ENCODE results near the gene MAT2B. TPM values are rescaled to one million over a fixed set of nuclear protein-coding genes. Genes with fewer than 3 reads are reported as not detected.
A peak's percentile ranks its signal among the peaks of the same experiment; 100 is the strongest.

The MAT2B gene
- total RNA-seq: 67.0 and 80.6 TPM in 2 replicates

DNA sequence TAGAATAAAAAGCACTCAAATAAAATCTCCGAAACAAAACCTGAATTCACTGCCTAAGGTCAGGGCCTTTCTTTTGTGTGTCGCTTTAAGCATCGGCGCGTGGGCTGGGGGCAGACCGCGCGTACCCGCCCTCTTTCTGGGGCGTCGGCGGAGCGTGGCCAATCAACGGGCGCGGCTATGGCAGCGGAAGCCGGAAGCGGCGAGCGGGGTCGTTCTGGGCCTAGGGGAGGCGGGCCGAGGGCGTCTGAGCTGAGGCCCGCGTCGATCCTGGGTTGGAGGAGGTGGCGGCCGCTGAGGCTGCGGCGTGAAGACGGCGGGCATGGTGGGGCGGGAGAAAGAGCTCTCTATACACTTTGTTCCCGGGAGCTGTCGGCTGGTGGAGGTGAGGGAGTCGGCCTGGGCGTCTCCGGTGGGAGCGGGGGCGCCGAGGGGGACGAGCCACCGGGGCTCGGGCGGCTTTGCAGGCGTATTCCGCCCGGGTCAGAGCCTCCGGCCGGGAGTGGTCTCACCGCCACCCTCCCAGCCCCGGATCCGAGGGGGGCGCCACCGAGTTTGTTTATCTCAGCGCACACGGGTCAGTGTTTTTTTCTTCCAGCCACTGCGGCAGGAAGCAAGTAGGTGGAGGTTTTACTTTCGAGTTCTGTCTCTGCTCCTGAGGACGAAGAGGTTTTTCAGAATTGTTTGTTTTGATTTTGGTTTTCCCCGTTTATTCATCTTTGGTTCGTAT is at the start of gene MAT2B:
Gene MAT2B, plus strand, starts transcription at position 252 of the 727 bp plus-strand sequence. Its CDS starts 68 bp downstream, at position 320.
- DNase-seq (ENCODE audit: low read depth): peak; percentile 86

DNA sequence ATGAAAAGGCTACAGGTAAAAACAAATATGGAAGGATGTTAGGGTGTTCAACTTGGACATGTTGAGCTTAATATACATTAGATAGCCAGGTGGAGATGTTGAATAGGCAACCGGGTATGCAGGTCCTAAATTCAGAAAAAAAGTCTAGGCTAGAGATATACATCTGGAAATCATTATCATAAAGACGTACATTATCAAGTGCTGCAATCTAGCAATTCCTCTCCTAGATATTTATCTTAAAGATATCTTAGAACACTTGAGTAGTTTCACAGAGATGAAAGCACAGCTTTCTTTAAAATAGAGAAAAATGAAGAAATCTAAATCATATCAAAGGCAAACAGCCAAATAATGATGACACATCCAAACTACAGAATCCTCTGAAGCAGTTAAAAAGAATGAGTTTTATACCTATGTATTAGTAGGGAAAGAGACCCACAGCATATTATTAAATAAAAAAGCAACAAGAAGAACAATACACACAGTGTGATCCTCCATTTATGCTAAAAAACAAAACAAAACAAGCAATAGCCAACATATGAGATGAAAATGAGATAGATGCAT is 49.3 kb upstream of the MAT2B start:
- no peak for DNase-seq (ENCODE audit: low read depth)

DNA sequence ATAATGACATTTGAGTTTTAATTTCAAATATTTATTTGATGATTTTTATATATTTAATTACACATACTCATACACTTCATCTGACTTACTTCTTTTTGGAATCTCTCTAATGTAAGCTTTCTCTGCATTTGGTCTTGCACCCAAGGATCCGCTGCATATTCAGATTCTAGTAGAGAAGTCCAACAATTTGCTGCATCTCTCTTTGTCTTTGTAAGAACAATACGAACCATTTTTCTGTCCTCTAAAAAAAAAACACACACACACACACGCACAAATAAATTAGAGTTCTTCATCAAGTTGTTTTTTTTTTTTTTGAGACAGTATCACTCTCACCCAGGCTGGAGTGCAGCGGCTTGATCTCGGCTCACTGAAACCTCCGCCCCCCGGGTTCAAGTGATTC is 48.6 kb upstream of the MAT2B start:
- no peak for DNase-seq (ENCODE audit: low read depth)

DNA sequence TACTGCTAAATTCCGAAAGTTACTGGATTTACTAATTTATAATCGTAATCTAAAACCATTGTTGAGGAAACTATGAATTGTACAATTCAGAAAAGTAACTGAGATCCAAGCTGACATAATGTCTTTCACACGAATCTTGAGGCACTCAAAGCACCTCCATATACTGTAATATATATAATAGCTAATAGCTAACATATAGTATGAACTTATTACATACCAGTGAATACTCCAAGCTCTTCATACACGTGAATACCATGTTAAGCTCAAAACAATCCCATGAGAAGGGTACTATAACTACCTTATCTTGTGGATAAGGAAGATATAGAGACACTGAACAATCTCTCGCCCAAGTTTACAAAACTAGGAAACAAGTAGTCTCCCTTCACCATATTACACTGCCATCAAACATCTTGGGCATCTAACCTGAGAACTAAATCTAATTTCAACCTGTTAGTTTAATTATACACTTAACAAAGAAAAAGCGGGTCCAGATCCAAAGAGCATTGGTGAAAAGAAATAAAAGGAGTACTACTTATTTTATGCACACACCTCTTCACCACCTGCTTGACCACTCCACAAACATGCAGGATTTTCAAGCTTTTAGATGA is 46.5 kb upstream of the MAT2B start:
- DNase-seq (ENCODE audit: low read depth): no peak

DNA sequence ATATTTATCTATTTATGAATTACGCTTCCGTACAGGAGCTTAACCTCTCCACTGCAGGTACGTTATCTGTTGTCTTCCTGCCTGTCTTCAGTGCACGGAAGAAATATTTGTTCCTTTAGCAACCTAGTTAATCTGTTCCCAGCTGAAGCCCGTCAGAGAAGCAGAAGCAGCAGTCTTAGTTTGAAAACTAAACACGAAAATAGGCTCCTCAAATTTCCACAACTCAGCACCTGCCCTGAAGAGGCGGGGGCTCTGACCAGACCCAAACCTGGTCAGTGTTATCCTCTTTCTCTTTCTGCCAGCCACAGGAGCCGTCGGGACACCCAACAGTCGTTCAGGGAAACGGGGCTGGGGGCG is 46.0 kb upstream of the MAT2B start:
- peak; percentile 51 for DNase-seq (ENCODE audit: low read depth)

DNA sequence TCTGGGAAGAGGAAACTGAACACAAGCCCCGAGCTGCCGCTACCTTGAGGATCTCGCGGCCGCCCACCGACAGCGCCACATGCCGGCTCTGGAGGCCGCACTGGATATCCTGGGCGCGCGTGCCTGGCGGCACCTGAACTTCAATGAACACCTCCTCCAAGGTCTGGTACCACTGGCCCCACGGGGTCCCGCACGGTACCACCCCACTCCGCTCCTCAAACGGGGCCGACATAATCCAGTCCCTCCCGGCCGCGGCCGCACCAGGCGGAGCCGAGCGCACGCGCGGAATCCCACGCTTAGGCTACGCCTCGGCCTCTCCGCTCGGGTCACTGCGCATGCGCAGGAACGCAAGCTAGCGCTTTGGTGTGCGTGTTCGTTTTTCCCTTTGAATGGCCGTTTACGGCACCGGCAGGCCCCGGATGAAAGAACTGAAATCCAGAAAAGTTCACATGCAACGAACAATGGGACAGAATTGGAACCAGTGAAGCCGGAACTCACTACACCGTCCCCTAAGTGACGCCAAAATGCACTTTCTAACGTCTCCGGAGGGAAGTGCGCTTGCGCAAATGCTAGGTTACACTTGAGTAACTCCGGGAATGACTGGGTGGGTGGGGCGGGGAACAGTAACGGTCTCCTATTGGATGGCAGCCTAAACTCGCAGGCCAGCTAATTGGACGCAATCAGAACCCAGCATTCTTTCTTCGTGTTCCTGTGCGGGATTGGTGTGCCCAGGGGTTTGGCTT is 45.4 kb upstream of the MAT2B start, which contains the start of gene NUDCD2:
Gene NUDCD2, minus strand, starts transcription at position 284 of the 743 bp plus-strand sequence. Its CDS starts 52 bp downstream, at position 232.
- DNase-seq (ENCODE audit: low read depth): peak; percentile 98

DNA sequence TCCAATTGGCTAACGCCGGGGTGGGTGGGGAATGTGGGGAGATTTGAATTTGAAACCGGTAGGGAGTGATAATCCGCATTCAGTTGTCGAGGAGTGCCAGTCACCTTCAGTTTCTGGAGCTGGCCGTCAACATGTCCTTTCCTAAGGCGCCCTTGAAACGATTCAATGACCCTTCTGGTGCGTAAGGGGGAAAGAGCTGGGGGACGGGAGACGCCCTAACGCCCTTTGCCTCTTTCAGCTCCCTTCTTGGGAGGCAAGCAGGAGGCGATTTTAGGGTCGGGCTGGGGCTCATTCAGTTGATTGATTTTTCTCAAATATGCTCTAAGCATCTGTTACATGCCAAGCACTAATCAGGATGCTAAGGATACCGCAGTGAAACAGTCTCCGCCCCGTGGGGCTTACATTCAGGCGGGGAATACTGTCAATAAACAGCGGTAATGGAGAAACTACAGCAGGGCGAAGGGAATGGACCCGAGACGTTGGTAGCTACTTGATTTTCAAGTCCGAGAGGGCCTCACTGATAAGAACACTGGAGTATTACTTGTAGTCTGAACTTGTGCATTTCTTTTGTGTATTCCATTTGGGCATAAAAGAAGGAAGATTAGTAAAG is 44.8 kb upstream of the MAT2B start, which contains the start of gene HMMR:
Gene HMMR, plus strand, starts transcription at position 71 of the 610 bp plus-strand sequence. Its CDS starts 61 bp downstream, at position 132.
- DNase-seq (ENCODE audit: low read depth): peak; percentile 44

DNA sequence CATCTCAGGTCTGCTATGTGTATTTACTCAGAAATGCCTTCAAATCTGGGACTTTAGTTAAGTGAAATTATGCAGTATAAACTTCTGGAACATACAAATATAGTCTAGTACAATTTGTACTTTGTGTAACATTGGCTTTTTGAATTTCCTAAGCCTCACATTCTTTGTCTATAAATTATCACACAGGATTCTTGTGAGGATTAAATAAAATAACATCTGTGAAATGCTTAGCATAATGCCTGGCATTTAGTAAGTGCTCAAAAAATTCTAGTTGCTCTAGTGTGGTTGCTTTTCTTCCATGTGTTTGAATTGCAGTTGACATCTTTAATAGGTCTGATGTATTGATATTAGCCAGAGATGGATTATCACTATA is 42.4 kb upstream of the MAT2B start:
- DNase-seq (ENCODE audit: low read depth): no peak

DNA sequence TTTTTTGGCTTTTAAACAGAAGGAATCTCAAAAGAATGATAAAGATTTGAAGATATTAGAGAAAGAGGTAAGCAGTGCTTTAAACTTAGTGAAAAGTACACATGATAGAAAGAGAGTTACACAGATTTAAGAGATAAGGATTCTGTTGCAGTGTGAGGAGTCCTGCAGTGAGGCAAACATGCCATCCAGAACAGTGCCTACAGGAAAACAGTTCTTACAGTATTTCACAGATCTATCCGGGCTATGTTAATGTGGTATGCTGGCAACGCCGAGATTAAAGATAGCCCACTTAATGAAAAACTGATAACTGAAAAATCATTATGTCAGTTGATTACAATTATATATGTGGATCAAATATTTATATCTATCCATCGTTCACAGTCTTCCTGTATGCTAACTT is 37.7 kb upstream of the MAT2B start:
- DNase-seq (ENCODE audit: low read depth): no peak

DNA sequence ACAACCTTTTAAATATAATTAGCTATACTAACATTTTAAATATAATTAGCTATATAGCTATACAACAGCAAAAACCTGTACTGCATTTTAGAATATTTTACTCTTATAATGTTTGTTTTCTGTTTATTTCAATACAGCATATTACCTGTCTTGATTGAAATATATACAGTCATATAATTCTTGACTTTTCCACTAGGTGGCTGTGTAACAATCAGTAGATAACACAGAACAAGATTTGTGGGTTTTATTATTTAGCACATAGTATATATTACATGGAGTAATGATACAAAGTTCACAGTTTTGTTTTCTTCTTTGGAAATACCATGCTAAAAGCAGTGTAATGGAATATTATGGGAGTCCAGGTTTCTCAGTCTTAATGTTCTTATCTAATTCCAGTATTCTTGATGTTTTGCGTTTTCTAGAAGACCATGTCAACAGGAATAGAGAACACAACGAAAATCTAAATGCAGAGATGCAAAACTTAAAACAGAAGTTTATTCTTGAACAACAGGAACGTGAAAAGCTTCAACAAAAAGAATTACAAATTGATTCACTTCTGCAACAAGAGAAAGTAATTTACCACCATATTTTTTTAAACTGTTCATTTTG is 31.7 kb upstream of the MAT2B start:
- DNase-seq (ENCODE audit: low read depth): peak; percentile 42

DNA sequence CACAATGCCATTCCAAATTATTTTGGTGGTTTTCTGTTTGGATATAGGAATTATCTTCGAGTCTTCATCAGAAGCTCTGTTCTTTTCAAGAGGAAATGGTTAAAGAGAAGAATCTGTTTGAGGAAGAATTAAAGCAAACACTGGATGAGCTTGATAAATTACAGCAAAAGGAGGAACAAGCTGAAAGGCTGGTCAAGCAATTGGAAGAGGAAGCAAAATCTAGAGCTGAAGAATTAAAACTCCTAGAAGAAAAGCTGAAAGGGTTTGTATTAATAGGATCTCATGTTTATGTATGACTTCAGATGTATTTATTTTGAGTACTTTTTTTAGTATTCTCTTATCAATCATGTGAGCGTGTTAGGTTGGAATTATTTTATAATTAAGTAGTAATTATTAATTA is 30.0 kb upstream of the MAT2B start:
- no peak for DNase-seq (ENCODE audit: low read depth)

DNA sequence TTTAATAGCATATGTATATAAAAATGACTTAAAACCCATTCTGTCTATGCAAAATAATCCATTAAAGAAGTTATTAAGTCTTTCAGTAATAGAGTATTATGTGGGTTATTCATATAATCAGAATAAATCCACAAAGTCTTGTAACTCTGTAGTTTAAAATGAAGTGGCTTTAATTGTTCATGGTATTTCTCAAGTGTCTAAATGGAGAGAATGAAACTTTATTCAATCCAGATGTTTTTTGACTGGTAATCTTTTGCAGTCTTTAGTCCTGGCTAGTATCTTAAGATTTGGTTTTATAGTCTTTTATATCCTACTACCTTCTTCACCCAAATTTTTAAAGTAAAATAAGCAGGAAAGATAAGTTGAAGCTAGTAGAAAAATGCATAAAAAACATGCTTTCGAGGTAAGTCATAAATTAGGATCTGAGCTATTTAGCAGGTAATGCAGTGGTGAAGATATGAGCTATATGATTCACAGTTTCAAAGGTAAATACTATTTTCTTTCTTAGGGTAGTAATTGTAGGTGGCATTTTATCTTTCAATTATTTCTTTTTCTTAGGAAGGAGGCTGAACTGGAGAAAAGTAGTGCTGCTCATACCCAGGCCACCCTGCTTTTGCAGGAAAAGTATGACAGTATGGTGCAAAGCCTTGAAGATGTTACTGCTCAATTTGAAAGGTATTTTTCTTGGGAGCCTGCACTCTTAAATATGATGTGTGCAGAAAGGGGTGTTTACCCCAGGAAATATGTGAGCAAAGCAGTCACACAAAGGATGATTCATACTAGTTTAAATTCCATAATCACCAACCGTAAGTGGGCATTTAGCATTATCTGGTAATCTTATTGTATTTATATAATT is 27.1 kb upstream of the MAT2B start:
- DNase-seq (ENCODE audit: low read depth): peak; percentile 43

DNA sequence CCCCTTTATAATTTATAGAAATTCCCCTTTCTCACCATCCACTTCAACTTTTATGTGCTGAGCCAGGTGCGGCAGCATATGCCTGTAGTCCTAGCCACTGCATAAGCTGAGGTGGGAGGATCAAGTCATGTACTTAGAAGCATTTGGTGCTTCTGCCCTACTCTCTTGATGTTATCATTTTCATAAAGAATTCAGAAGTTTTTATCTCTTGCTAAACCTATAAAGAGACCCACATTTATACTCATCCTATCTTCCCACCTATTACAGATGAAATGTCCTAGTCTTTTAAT is 26.5 kb upstream of the MAT2B start:
- DNase-seq (ENCODE audit: low read depth): no peak

DNA sequence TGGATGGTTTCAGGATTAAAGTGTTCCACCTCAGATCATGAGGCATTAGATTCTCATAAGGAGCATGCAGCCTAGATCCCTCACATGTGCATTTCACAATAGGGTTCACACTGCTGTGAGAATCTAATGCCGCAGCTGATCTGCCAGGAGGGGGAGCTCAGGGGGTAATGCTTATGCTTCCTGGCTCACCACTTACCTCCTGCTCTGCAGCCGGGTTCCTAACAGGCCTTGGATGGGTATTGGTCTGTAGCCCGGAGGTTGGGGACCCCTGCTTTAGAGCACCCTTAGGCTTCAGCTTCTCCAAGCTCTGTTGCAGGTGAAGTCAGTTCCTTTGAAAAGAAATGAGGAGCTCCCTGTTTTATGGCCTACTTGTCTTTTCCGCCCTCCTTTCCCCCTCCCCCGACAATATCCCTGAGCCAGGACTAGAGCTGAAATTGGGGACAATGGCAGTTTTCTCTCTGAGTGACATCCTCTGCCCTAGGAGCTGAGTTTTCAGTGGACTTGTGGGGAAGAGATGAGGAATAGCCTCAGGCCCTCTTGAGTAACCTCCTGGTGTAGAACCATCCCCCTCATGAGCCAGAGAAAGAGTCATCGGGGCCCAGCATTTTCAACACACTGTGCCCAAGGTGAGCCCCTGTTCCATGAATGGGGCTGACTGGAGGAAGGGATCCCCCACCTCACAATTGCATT is 16.2 kb upstream of the MAT2B start:
- DNase-seq (ENCODE audit: low read depth): peak; percentile 44

DNA sequence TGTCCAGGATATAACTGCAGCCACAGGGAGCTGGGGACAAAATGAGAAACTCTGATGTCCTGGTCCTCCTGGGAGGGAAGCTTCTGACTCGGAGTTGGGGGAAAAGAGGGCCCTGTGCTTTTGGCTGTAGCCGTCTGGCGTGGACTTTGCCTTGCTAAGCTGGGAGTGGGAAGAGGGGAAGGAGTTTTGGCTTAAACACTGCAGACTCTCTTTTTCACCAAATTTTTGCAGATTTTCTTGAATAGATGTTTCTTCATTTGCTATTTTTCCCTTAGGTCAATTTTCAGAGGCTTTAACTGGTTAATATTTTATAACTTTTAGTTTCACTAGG is 15.7 kb upstream of the MAT2B start:
- no peak for DNase-seq (ENCODE audit: low read depth)

DNA sequence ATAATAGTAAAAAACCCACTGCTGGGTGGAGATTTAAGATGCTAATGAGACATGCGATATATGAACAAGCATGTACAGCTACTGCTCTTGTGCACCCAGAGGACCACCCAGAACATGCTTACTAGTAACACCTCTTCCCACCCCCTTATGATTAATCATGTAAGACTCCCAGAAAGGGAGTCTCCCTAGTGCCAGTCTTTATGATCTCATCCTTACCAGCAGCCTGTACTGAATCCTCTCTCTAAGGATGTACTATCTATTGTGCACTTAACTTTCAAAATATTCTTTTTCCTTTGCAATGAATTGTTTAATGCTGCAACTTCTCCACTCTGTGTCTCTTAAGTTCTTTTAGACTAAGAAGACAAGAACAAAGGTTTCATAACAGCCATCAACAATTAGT is 9.1 kb upstream of the MAT2B start:
- DNase-seq (ENCODE audit: low read depth): no peak

DNA sequence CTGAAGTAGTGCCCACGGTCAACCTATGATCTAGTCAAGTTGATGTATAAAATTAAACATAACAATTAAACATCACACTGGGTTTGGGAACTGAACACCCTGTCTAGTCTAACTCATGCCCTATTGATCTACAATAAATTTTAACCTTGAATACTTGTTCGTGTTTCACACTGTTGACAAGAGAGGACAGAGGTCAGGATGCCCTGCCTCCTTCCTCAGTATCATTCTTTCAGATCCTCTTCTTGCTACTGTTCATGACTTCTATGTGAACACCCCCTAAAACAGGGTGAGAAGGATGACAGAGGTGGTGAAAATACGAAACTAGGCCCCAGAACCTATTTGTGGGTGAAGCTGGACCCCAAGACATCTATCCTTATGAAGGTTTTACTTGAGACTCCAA is 8.1 kb upstream of the MAT2B start:
- DNase-seq (ENCODE audit: low read depth): no peak

DNA sequence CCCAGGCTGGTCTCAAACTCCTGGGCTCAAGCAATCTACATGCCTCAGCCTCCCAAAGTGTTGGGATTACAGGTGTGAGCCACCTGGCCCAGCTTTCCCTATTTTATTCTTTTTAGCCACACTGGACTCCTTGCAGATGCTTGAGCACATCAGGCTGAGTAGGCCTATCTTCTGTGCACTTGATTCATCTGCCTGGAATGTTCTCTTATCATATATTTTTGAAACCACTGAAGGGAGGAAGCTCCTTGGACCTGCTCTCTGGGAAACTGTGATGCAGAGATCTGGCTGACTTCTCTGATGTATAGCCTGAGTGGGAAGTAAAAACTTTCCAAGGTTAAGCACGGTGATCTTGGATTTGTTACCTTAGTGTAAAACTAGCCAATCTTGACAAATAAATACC is 6.5 kb upstream of the MAT2B start:
- DNase-seq (ENCODE audit: low read depth): no peak

DNA sequence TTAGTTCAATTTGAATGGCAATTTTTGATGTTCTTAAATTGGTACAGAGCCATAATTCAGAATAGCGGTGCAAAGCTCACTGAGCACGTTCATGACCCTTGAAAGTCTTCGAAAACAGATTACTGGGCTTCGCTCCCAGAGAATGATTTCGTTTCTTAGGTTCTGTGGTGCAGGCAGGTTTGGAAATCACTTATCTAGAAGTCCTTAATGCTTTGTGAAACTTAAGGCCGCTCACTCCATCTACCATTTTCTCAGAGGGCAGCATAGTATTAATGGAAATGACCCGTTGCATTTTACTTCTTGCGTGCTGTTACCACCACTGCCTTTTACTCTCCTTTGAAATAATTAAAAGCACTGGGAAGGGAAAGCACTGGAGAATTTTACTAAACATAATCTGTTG is 2.9 kb upstream of the MAT2B start:
- no peak for DNase-seq (ENCODE audit: low read depth)
